Activated naive CD8-positive, alpha-beta T cell treated with anti-CD3 and anti-CD28 coated beads for 36 hours (primary cell): ENCODE results near the gene PPOX. TPM values are rescaled to one million over a fixed set of nuclear protein-coding genes. Genes with fewer than 3 reads are reported as not detected.

Experiments
- DNase-seq: peaks from one replicate; pipeline ENCODE4 v3.0.0; 2021
- H3K27ac Mint-ChIP-seq: one replicate; pipeline ENCODE4 v1.8.0; 2022; ENCODE audit warnings: mild to moderate bottlenecking, moderate library complexity, mixed read lengths
- H3K27me3 Mint-ChIP-seq: one replicate; pipeline ENCODE4 v1.8.0; 2022; ENCODE audit warnings: mild to moderate bottlenecking, mixed read lengths
- H3K36me3 Mint-ChIP-seq: one replicate; pipeline ENCODE4 v1.8.0; 2021; ENCODE audit warnings: mild to moderate bottlenecking, mixed read lengths
- H3K4me1 Mint-ChIP-seq: one replicate; pipeline ENCODE4 v1.8.0; 2021; ENCODE audit warnings: mixed read lengths
- H3K4me3 Mint-ChIP-seq: one replicate; pipeline ENCODE4 v1.8.0; 2022; ENCODE audit warnings: mild to moderate bottlenecking, moderate library complexity, mixed read lengths
- H3K9me3 Mint-ChIP-seq: one replicate; pipeline ENCODE4 v1.8.0; 2022; ENCODE audit warnings: mixed read lengths
- total RNA-seq, 2 experiments: library from RNA; stranded (reverse); gene quantifications; one replicate each; pipeline ENCODE4 v1.2.3, GENCODE V29; 2021

The PPOX gene
- 10 to 100 TPM; 20.1 to 20.8 TPM for total RNA-seq

DNA sequence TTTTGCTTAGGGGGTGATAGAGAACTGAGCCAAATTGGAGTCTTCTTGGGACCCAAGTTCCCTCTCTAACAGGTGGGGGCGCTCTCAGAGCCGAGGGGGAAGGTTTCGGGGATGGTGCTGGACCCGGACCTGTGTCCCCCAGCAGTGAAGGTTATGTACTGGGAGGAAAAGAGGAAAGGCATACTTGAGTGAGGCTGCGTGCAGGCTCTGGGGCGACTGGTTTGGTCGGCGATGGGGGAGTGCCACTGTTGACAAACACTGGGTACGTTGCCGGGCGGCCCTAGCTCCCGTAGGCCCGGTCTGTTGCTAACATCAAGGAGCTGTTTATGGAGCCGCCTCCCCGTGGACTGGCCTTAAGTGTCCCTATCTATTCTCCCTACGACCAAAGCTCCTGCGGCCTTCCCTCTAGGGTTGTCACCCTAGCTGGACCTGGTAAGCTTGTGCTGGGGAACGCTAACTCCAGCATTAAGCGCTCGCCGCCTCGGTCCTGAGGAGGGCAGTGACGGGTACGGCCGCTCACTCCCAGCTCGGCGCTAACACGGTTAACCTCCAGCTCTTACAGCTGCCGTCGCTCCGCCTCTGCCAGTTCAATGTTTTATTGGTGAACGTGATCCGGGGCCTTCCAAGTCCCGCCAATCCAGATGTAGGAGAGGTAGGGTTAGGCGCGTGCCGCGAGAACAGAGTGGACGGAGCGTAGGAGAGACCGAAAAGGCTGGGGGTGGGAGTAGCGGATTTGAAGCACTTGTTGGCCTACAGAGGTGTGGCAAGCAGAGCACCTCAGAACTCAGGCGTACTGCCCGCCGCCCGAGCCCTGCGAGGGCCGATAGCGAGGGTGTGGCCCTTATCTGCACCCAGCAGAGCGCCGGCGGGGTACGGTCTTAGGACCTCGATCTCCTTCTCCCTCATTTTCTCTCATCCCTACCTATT is at the start of gene PPOX:
PPOX (plus strand) TSS at position 685 of the 927 bp plus-strand sequence. CDS start 422 bp downstream, outside the sequence.
- no peaks in the 10 kb centered on the region for H3K9me3 Mint-ChIP-seq

DNA sequence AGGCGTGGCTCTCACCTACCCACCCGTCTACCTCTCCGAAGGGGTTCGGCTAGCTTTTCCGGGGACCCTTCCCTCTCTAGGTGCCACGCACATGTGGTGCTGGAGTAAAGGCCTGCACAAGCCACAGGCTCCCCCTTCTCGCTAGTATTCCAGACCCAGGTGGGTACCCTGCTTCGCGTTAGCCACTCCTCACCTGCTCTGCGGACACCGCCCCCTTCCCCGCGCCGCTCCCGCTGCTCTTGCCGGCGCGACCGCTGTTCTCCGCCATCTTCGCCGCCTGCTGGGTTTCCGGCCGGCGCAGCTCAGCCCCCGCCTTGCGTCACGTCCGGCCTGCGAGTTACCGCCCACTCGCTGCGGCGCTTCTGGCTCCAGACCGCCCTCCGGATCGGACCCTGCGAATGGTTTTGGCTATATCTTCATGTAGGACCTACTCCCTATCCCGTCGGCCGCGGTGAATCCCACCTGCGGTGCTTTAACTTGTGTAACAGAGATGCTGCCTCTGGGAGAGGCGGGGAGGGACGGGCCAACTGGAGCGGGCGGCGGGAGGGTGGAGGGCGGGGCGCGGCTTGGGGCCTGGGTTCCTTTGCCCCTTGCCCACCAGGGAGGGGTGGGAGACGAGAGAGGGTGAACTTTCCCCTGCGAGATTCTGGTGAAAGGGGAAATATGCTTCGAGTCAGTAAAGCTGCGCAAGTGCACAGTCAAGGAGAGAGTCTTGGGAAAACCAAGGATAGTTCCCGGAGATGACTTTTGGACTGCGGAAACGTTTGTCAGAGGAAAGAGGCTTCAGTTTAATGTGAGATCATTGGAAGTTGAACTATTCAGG is 48.3 kb upstream of the PPOX start, which contains the start of the genes NIT1 and PFDN2:
NIT1 (plus strand) TSS at position 347 of the 823 bp plus-strand sequence; CDS start at position 419, 72 bp downstream.
PFDN2 (minus strand) TSS at position 279 of the 823 bp plus-strand sequence; CDS start at position 268, 11 bp downstream.
- DNase-seq: peak; percentile 92
- Mint-ChIP-seq H3K27ac (peak within 1 kb of the TSS; percentile 90), H3K27me3 (no peaks in the 10 kb centered on the region), H3K36me3 (peaks cover 61% of the 10 kb centered on the region), H3K9me3 (no peaks in the 10 kb centered on the region), H3K4me1 (peaks cover 72% of the 10 kb centered on the region), H3K4me3 (peak within 1 kb of the TSS; percentile 93)

More for the DNA sequence above, at the start of gene PPOX:
- Mint-ChIP-seq H3K36me3 (peaks cover 18% of the 10 kb centered on the region), H3K27ac (peak within 1 kb of the TSS; percentile 94), H3K4me1 (peaks cover 37% of the 10 kb centered on the region), H3K27me3 (no peaks in the 10 kb centered on the region), H3K4me3 (peak within 1 kb of the TSS; percentile 88)
- peak; percentile 93 for DNase-seq

DNA sequence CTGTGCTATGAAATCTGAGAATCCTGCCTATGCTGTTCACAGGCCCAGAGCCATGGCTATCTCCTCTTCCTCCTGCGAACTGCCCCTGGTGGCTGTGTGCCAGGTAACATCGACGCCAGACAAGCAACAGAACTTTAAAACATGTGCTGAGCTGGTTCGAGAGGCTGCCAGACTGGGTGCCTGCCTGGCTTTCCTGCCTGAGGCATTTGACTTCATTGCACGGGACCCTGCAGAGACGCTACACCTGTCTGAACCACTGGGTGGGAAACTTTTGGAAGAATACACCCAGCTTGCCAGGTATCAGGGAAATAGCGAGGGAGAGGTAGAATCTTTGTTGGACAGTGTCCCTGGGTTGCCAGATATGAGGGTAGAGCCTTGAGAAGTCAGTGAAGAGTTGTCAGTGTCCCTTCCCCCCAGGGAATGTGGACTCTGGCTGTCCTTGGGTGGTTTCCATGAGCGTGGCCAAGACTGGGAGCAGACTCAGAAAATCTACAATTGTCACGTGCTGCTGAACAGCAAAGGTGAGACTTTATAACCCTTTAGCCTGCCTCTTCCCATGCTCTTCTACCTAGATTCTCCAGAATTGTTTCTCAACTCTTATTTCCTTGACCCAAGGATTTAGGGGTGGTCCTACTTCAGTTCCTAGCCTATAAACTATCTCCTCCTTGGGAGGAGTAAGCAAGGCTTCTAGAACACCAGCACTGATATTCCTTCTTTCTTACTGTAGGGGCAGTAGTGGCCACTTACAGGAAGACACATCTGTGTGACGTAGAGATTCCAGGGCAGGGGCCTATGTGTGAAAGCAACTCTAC is 46.9 kb upstream of the PPOX start:
- Mint-ChIP-seq H3K27me3 (no peaks in the 10 kb centered on the region), H3K36me3 (peaks cover 57% of the 10 kb centered on the region), H3K9me3 (no peaks in the 10 kb centered on the region), H3K4me3 (peak overlapping the region; percentile 93), H3K4me1 (peaks cover 59% of the 10 kb centered on the region), H3K27ac (peak overlapping the region; percentile 90)
- peak; percentile 74 for DNase-seq

DNA sequence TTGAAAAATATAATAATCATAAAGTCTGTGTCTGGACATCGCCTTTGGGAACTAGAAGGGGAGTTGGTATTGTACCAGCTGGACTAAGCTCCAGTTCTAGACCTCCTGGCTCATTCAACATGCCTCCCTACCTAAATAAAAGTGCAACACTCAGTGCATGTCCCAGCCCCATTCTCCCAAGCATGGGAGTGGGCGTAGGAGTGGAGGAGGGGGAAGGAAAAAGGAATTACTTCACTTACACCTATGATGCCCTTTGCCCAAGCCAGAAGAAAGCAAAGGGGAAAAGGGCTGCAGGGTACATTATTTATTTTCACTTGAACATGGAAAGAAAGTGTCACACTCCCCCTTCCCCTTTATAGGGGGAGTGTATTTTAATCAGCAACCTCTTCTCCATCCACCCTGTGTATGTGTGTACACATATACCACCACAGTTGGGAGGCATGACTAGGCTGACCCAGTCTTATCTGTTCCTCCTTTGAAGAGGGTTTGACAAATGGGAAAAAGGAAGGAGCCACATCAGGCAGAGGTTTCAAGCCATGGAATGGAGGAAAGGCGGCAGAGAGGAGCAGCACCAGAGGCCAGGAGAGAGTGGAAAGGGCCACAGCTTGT is 45.1 kb upstream of the PPOX start:
- H3K27ac Mint-ChIP-seq: peak overlapping the region; percentile 85
- H3K4me3 Mint-ChIP-seq: peak overlapping the region; percentile 37
- DNase-seq: no peak
- H3K27me3 Mint-ChIP-seq: no peaks in the 10 kb centered on the region
- peaks cover 47% of the 10 kb centered on the region for H3K4me1 Mint-ChIP-seq
- peaks cover 47% of the 10 kb centered on the region for H3K36me3 Mint-ChIP-seq
- H3K9me3 Mint-ChIP-seq: no peaks in the 10 kb centered on the region

DNA sequence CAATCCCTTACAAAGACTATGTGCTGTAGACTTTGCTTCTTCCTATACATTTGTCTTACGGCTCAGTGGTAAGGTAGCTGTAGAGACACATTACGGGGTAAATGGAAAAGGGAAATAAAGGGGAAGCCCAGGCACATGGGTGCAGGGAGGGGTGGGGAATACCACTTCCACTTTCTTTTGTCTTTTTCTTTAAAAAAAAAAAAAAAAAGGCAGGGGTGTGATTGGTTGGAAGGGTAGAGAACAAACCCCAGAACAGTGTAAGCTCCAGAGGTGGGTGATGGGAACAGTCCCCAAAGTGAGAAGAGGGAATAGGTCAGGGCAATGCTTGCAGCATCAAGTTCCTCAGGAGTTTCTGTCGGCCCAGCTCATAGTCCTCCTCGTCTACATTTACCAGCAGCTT is 44.4 kb upstream of the PPOX start:
- Mint-ChIP-seq H3K36me3 (peaks cover 45% of the 10 kb centered on the region), H3K4me1 (peaks cover 44% of the 10 kb centered on the region), H3K4me3 (no peak overlapping the region), H3K27me3 (no peaks in the 10 kb centered on the region), H3K27ac (peak overlapping the region; percentile 85), H3K9me3 (no peaks in the 10 kb centered on the region)
- DNase-seq: no peak

DNA sequence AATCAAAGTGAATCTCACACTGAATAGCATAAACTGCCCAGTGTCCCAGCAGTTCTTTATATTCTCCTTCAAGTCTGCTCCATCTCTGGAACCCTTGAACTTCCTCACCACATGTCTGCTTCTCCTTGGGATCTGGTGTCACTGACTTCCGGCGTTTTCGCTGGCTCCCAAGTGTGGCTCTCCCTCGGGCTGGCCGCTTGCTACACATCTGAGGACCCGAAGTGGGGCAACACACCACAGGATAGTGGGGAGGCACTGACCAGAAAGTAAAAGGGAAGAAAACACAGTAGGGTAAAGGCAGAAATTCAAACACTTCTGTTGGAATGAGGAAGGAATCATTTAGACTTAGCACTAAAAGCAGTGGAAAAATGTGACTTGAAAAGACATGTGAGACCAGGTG is 43.3 kb upstream of the PPOX start:
- H3K4me3 Mint-ChIP-seq: no peak overlapping the region
- peak overlapping the region; percentile 7 for H3K27ac Mint-ChIP-seq
- DNase-seq: no peak
- H3K27me3 Mint-ChIP-seq: no peaks in the 10 kb centered on the region
- H3K9me3 Mint-ChIP-seq: no peaks in the 10 kb centered on the region
- H3K36me3 Mint-ChIP-seq: peaks cover 51% of the 10 kb centered on the region
- H3K4me1 Mint-ChIP-seq: peaks cover 51% of the 10 kb centered on the region

DNA sequence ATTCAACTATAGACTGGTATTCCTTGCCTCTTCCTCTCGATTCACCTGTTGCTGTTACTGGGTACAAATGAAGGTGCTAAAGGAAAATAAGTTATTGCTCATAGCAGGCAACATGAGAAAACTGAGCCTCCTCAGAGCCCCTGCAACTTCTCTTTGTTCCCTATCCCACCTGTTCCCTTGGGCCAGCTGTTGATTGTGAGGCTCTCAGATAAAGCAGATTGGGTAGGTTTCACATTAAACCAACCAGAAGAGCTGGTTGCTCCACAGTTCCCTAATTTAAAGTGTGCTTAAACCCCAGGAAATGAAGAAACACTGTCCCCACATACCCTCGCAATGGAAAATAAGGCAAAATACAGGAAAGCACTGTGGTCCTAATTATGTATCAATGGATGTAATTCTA is 38.6 kb upstream of the PPOX start:
- no peaks in the 10 kb centered on the region for H3K27me3 Mint-ChIP-seq
- peaks cover 54% of the 10 kb centered on the region for H3K36me3 Mint-ChIP-seq
- H3K9me3 Mint-ChIP-seq: no peaks in the 10 kb centered on the region
- no peak for DNase-seq
- no peak overlapping the region for H3K4me3 Mint-ChIP-seq
- peak overlapping the region; percentile 7 for H3K27ac Mint-ChIP-seq
- H3K4me1 Mint-ChIP-seq: peaks cover 55% of the 10 kb centered on the region

DNA sequence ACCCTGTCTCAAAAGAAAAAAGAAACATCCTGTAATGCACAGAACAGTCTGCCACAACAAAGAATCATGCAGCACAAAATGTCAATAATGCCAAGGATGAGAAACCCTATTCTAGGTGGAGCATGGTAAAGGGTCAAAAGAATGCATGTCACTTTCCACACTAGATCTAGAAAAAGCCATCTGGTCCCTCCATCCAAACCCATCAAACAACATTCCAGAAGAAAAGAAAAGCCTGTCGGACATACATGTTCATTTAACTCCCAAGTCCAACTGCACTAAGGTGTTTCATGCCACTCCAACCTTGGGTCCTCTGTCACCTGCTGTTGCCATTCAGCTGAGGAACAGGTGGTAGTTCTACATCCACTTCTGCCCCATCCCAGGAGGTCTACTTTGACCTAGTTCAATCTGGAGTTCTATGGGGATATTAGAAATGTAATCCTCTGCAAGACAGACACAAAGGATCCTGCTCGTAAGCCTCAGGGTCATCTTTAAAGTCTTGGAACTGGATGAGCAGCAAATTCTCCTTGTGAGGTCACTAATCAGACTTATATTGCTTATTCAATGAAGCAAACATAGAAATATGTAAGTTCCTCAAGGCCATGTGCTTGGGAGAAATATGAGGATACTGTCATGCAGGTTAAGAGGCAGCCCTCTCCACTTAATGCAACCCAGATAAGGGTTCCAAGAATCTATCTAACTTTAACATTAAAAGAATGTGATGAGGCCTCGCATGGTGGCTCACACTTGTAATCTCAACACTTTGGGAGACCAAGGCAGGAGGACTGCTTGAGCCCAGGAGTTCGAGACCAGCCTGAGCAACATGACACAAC is 37.4 kb upstream of the PPOX start:
- peaks cover 49% of the 10 kb centered on the region for H3K36me3 Mint-ChIP-seq
- peak overlapping the region; percentile 9 for H3K27ac Mint-ChIP-seq
- H3K4me1 Mint-ChIP-seq: peaks cover 55% of the 10 kb centered on the region
- DNase-seq: no peak
- H3K27me3 Mint-ChIP-seq: no peaks in the 10 kb centered on the region
- H3K9me3 Mint-ChIP-seq: no peaks in the 10 kb centered on the region
- H3K4me3 Mint-ChIP-seq: no peak overlapping the region

DNA sequence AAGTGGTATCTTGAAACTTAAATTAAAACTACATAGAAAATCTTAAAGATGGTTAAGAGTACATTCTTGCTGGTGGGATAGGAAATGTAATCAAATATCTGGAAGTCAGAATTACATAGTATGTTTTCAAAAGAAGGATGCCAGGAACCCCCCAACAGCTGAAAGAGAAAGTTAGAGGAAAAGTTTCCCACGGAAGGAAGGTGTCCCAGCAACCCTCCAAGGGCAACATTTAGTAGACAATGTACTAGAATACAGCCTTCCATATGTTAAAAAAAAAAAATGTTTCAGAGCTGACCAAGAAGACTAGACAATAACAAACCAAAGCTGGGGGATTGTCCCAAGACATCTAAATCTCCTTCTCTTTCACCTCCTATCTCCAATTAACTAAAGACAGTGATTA is 36.0 kb upstream of the PPOX start:
- no peak for DNase-seq
- H3K4me1 Mint-ChIP-seq: peaks cover 58% of the 10 kb centered on the region
- H3K4me3 Mint-ChIP-seq: no peak overlapping the region
- H3K27me3 Mint-ChIP-seq: no peaks in the 10 kb centered on the region
- peak overlapping the region; percentile 67 for H3K27ac Mint-ChIP-seq
- H3K36me3 Mint-ChIP-seq: peaks cover 49% of the 10 kb centered on the region
- no peaks in the 10 kb centered on the region for H3K9me3 Mint-ChIP-seq

DNA sequence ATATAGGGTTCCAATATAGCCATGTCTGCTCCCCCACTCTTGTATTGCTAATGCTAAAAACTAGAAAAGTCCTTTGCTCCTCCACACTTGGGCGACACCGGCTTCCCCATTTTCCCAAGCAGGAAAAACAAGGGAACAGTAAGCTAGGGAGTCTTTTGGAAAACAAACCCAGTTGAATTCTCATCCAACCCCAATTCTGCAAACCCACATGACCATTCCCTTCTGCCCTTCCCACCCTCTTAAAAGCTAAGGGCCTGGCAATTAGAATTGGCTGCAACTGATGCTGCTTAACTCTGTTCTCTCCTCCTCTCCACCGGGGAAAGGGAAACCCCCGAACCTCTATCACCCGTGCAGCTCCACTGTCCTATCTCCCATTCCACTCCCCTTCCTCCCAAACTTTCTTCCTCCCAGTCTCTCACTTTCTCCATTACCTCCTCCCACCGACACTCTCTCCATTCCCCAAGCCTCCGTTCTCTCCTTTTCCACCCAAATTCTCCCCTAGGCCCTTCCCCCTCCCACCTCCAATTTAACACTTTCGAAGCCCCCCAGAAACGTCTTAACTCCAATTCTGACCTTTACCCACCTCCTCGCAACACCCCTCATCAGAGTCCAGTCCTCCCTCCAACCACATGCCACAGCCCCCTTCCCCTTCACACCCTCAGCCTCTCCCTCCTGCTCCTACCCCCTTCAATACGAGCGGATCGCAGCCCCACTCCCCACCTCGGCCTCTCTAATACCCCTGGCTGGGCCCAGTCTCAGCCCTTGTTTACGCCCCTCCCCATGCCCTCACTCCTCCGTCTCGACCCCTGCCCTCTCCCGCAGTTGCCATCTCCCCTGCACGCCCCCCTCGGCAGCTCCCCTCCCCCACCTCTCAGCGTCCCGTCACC is 34.5 kb upstream of the PPOX start:
- H3K4me3 Mint-ChIP-seq: no peak overlapping the region
- H3K4me1 Mint-ChIP-seq: peaks cover 55% of the 10 kb centered on the region
- H3K9me3 Mint-ChIP-seq: no peaks in the 10 kb centered on the region
- peaks cover 41% of the 10 kb centered on the region for H3K36me3 Mint-ChIP-seq
- H3K27me3 Mint-ChIP-seq: no peaks in the 10 kb centered on the region
- H3K27ac Mint-ChIP-seq: no peak overlapping the region
- no peak for DNase-seq

DNA sequence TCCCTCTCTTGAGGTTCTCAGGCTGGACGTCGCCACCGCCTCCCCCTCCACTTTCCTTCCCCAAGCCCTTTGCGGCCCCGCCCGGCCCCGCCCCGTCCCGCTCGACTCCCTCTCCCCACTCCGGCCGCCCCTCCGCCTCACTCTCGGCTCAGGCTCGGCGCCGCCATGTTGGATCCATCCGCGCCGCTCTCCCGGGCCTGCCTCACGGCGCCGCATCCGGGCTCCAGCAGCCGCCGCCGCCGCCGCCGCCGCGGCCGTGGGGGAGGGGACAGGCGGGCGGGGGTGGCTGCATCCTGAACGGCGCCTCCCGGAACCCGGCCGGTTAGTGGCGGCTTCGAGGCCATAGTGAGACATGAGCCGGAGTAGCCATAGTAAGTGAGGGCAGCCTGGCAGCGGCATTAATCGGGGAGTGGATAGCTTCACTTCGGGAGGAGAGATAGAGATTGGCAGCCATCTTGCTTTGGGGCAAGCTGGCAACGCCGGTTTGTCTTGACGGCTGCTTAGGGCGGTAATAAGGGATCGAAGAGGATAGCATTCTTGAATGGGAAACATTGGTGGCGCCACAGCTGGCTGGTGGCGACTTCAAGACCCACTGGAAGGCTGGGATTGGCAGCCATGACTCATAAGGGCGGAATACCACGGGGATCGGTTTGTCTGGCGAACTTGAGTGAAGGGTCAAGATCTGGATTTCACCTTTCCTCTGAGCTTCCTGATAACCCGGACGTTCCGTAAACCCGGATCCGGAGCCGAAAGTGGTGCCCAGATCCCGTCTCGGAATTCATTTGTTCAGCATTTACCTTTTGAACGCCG is 33.6 kb upstream of the PPOX start, which contains the start of gene DEDD:
DEDD (minus strand) TSS at position 258 of the 810 bp plus-strand sequence. CDS start 8,205 bp downstream, outside the sequence.
- H3K36me3 Mint-ChIP-seq: peaks cover 34% of the 10 kb centered on the region
- H3K27ac Mint-ChIP-seq: no peak within 1 kb of the TSS
- H3K4me1 Mint-ChIP-seq: peaks cover 50% of the 10 kb centered on the region
- no peaks in the 10 kb centered on the region for H3K27me3 Mint-ChIP-seq
- peak; percentile 90 for DNase-seq
- H3K9me3 Mint-ChIP-seq: no peaks in the 10 kb centered on the region
- H3K4me3 Mint-ChIP-seq: no peak within 1 kb of the TSS

DNA sequence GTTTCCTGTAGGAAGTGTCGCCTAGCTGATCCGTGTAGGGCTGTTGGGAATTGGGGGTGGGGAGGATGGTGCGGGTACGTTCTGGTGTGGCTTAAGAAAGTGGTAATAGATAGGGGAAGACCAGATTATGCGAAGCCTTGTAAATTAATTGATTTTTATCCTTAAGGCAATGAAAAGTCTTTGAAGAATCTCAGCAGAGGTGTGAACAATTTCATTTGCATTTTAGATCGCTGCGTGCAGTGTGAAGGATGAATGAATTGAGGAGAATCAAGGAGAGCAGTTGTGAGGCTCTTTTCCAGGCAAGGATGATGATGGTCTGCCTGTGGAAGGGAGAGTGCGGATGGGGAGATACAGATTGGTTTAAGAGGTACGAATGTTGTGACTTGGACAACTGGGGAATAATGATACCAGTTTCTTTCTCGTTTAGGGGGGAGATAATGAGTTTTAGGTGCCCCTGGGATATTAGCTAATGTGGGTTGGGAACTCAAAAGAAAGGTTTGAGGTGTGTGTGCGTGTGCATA is 32.9 kb upstream of the PPOX start:
- Mint-ChIP-seq H3K9me3 (no peaks in the 10 kb centered on the region), H3K27ac (no peak overlapping the region), H3K4me1 (peaks cover 44% of the 10 kb centered on the region), H3K27me3 (no peaks in the 10 kb centered on the region), H3K36me3 (peaks cover 27% of the 10 kb centered on the region), H3K4me3 (no peak overlapping the region)
- DNase-seq: no peak
